Muscle layer of colon (tissue), 2 donors: Measurements from ENCODE around the gene CAMSAP3.

Experiments used
- H3K27ac ChIP-seq: one replicate; pipeline ENCODE4 v1.7.0; 2013; ENCODE audit warnings: low read depth, mild to moderate bottlenecking, low read length, moderate library complexity
- H3K27me3 ChIP-seq, 2 donors: one replicate each; pipeline ENCODE4 v1.7.0; 2013; ENCODE audit warnings: low read length in 2 of 2, mild to moderate bottlenecking in 2 of 2; ENCODE audit not compliant: insufficient read depth in 2 of 2, control insufficient read depth in 1 of 2
- H3K36me3 ChIP-seq: one replicate; pipeline ENCODE4 v1.7.0; 2013; ENCODE audit warnings: mild to moderate bottlenecking, low read length; ENCODE audit not compliant: insufficient read depth
- H3K4me1 ChIP-seq: one replicate; pipeline ENCODE4 v1.7.0; 2013; ENCODE audit warnings: mild to moderate bottlenecking, low read length; ENCODE audit not compliant: insufficient read depth
- H3K4me3 ChIP-seq, 2 donors: one replicate each; pipeline ENCODE4 v1.7.0; 2013; ENCODE audit warnings: low read length in 2 of 2, low read depth in 1 of 2, mild to moderate bottlenecking in 1 of 2, moderate library complexity in 1 of 2
- H3K9ac ChIP-seq: one replicate; pipeline ENCODE4 v1.7.0; 2013; ENCODE audit warnings: low read length
- H3K9me3 ChIP-seq: one replicate; pipeline ENCODE4 v1.7.0; 2013; ENCODE audit warnings: mild to moderate bottlenecking, low read length
- donor health status: abdominal sarcoma.
- donor health status: Adenocarcinoma of cecum.

The CAMSAP3 gene

GRCh38 chr19:7617735-7618134 lies 22.1 kb downstream of the CAMSAP3 start:
- H3K4me3 ChIP-seq = no peak overlapping the region
- H3K36me3 ChIP-seq = peaks cover 27% of the 10 kb centered on the region
- H3K4me1 ChIP-seq = peaks cover 4% of the 10 kb centered on the region
- H3K27me3 ChIP-seq = no peaks in the 10 kb centered on the region
- H3K9ac ChIP-seq = no peak overlapping the region
- H3K9me3 ChIP-seq = no peaks in the 10 kb centered on the region
- no peak overlapping the region for H3K27ac ChIP-seq

- H3K9me3 ChIP-seq = no peaks in the 10 kb centered on the region
- no peak overlapping the region for H3K9ac ChIP-seq
- H3K4me3 ChIP-seq = no peak overlapping the region
- H3K36me3 ChIP-seq = peaks cover 33% of the 10 kb centered on the region
- H3K27ac ChIP-seq = no peak overlapping the region
- H3K27me3 ChIP-seq = no peaks in the 10 kb centered on the region
- peaks cover 4% of the 10 kb centered on the region for H3K4me1 ChIP-seq
Observed at GRCh38 chr19:7618348-7618747, 22.7 kb downstream of the CAMSAP3 start.

- Histone ChIP-seq H3K27me3 (no peaks in the 10 kb centered on the region), H3K4me1 (peaks cover 4% of the 10 kb centered on the region), H3K4me3 (no peak overlapping the region), H3K27ac (no peak overlapping the region), H3K9me3 (no peaks in the 10 kb centered on the region), H3K9ac (no peak overlapping the region), H3K36me3 (peaks cover 38% of the 10 kb centered on the region)
Observed at GRCh38 chr19:7618771-7619510, 23.3 kb downstream of the CAMSAP3 start.

GRCh38 chr19:7619671-7620441 lies 24.2 kb downstream of the CAMSAP3 start:
- no peaks in the 10 kb centered on the region for H3K9me3 ChIP-seq
- no peak overlapping the region for H3K4me3 ChIP-seq
- peaks cover 45% of the 10 kb centered on the region for H3K36me3 ChIP-seq
- H3K27ac ChIP-seq = no peak overlapping the region
- H3K4me1 ChIP-seq = peaks cover 4% of the 10 kb centered on the region
- H3K27me3 ChIP-seq = no peaks in the 10 kb centered on the region
- H3K9ac ChIP-seq = no peak overlapping the region

GRCh38 chr19:7620442-7621412 lies 25.1 kb downstream of the CAMSAP3 start:
- Histone ChIP-seq H3K4me3 (no peak overlapping the region), H3K36me3 (peaks cover 54% of the 10 kb centered on the region), H3K27me3 (no peaks in the 10 kb centered on the region)

GRCh38 chr19:7622933-7623685 lies 27.4 kb downstream of the CAMSAP3 start:
- peaks cover 15% of the 10 kb centered on the region for H3K4me1 ChIP-seq
- no peak overlapping the region for H3K9ac ChIP-seq
- no peak overlapping the region for H3K27ac ChIP-seq
- H3K36me3 ChIP-seq = peaks cover 63% of the 10 kb centered on the region
- no peaks in the 10 kb centered on the region for H3K27me3 ChIP-seq
- H3K9me3 ChIP-seq = no peaks in the 10 kb centered on the region
- H3K4me3 ChIP-seq = no peak overlapping the region

More at GRCh38 chr19:7620442-7621412, 25.1 kb downstream of the CAMSAP3 start:
- no peaks in the 10 kb centered on the region for H3K9me3 ChIP-seq
- no peak overlapping the region for H3K27ac ChIP-seq
- peaks cover 4% of the 10 kb centered on the region for H3K4me1 ChIP-seq
- H3K9ac ChIP-seq = no peak overlapping the region

GRCh38 chr19:7623725-7624603 lies 28.3 kb downstream of the CAMSAP3 start:
- Histone ChIP-seq H3K36me3 (peaks cover 63% of the 10 kb centered on the region), H3K4me3 (no peak overlapping the region), H3K27ac (no peak overlapping the region), H3K4me1 (peaks cover 18% of the 10 kb centered on the region), H3K27me3 (no peaks in the 10 kb centered on the region), H3K9me3 (no peaks in the 10 kb centered on the region), H3K9ac (no peak overlapping the region)

- no peak overlapping the region for H3K4me3 ChIP-seq
- H3K27ac ChIP-seq = no peak overlapping the region
- peaks cover 60% of the 10 kb centered on the region for H3K36me3 ChIP-seq
- no peaks in the 10 kb centered on the region for H3K27me3 ChIP-seq
- peaks cover 18% of the 10 kb centered on the region for H3K4me1 ChIP-seq
- no peaks in the 10 kb centered on the region for H3K9me3 ChIP-seq
- H3K9ac ChIP-seq = no peak overlapping the region
Observed at GRCh38 chr19:7624810-7625209, 29.1 kb downstream of the CAMSAP3 start.

GRCh38 chr19:7625763-7626372 lies 30.2 kb downstream of the CAMSAP3 start:
- Histone ChIP-seq H3K9ac (no peak overlapping the region), H3K4me3 (no peak overlapping the region), H3K4me1 (peaks cover 28% of the 10 kb centered on the region), H3K27ac (no peak overlapping the region), H3K27me3 (no peaks in the 10 kb centered on the region), H3K9me3 (no peaks in the 10 kb centered on the region), H3K36me3 (peaks cover 52% of the 10 kb centered on the region)

- Histone ChIP-seq H3K36me3 (peaks cover 44% of the 10 kb centered on the region), H3K27ac (no peak overlapping the region)
Observed at GRCh38 chr19:7627166-7627565, 31.5 kb downstream of the CAMSAP3 start.

More at GRCh38 chr19:7627166-7627565, 31.5 kb downstream of the CAMSAP3 start:
- Histone ChIP-seq H3K9me3 (no peaks in the 10 kb centered on the region), H3K4me3 (no peak overlapping the region), H3K9ac (no peak overlapping the region), H3K27me3 (no peaks in the 10 kb centered on the region), H3K4me1 (peaks cover 29% of the 10 kb centered on the region)
